ENCODE data around the gene PDLIM5. TPM values are rescaled to one million over a fixed set of nuclear protein-coding genes. Genes with fewer than 3 reads are reported as not detected.

The PDLIM5 gene
- total and polyA plus RNA-seq, 2 of the 8 experiments (the other 6 are each of a cell fraction or from before 2014, with no cell fraction given): 37.3 to 62.1 TPM

DNA sequence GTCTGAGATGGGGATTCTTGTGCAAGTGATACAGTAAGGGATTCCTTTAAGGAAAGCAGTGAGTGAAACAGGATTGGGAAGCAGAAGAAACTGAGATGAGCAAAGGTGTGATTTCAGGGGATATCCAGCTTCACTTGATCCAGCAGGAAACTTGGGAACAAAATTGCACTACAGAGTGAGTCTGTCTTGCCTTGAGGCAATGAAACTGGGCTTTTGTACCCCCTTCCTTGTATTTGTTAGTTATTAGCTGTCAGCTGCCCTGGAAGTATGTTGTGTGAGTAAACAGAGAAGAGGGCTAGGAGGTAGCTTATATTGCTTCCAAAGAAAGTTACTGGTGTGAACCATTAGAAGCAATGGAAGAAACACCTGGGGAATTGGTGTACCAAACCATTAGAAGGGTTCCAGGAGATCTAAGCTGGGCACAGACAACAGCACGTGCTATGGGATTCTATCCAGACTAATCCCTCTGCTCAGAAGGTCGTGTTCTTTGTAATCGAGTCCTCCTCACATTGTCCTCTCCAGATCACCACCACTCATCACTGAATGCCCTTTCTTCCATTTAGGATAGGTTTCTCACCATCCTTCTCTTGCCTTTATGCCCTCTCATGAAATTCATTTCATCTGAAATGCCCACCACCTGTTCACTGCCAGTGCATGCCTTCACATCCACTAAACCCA lies 76.0 kb downstream of the PDLIM5 start (continued):
- TF ChIP-seq, protein P1, sequence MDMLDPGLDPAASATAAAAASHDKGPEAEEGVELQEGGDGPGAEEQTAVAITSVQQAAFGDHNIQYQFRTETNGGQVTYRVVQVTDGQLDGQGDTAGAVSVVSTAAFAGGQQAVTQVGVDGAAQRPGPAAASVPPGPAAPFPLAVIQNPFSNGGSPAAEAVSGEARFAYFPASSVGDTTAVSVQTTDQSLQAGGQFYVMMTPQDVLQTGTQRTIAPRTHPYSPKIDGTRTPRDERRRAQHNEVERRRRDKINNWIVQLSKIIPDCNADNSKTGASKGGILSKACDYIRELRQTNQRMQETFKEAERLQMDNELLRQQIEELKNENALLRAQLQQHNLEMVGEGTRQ (IDR thresholded peaks at IDR 0.05; ENCODE audit: low read length): no peak
- TF ChIP-seq SP1 (IDR thresholded peaks at IDR 0.05; ENCODE audit: low read depth, low read length) (no peak), SP4 (IDR thresholded peaks at IDR 0.05; ENCODE audit: low read length) (no peak), GABPA (IDR thresholded peaks at IDR 0.05; ENCODE audit: borderline replicate concordance, insufficient read depth, low read length) (no peak)

Data from H1 (cell line).